ENCODE results near the gene CMTM8.
"Not testable (repeated sequence)": the region's sequence is repeated elsewhere in the genome, so short reads cannot be mapped to it uniquely, and the experiment has no call there.

GRCh38 chr3:32228743-32229142 lies 9.7 kb upstream of the CMTM8 start:
- not testable (repeated sequence) for TF ChIP-seq CTCF (IDR thresholded peaks at IDR 0.05); MAX (CRISPR knock-in tag; IDR thresholded peaks at IDR 0.05); CREB1 (CRISPR knock-in tag; IDR thresholded peaks at IDR 0.05); KAT7 (CRISPR knock-in tag; IDR thresholded peaks at IDR 0.05; ENCODE audit: borderline replicate concordance)
- TF ChIP-seq, protein P1, sequence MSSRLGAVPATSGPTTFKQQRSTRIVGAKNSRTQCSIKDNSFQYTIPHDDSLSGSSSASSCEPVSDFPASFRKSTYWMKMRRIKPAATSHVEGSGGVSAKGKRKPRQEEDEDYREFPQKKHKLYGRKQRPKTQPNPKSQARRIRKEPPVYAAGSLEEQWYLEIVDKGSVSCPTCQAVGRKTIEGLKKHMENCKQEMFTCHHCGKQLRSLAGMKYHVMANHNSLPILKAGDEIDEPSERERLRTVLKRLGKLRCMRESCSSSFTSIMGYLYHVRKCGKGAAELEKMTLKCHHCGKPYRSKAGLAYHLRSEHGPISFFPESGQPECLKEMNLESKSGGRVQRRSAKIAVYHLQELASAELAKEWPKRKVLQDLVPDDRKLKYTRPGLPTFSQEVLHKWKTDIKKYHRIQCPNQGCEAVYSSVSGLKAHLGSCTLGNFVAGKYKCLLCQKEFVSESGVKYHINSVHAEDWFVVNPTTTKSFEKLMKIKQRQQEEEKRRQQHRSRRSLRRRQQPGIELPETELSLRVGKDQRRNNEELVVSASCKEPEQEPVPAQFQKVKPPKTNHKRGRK (CRISPR knock-in tag; IDR thresholded peaks at IDR 0.05; ENCODE audit: borderline replicate concordance): not testable (repeated sequence)
